Mammary epithelial cell (primary cell): ENCODE measurements around the gene AKR1B1.

Experiments used
- EZH2 ChIP-seq: IDR thresholded peaks from 2 replicates; pipeline ENCODE4 v1.6.1; 2012; ENCODE audit warnings: low read length, inconsistent platforms, borderline replicate concordance
- TF ChIP-seq, protein P1 (sequence below), 2 donors: IDR thresholded peaks in 1 of 2; conservative IDR thresholded peaks in 1 of 2; 2 replicates each; pipeline ENCODE4 v1.5.1; 2011 to 2012; ENCODE audit warnings: inconsistent platforms in 2 of 2, low read length in 2 of 2, mild to moderate bottlenecking in 2 of 2, control low read depth in 1 of 2, low read depth in 1 of 2; ENCODE audit not compliant: insufficient read depth in 1 of 2; ENCODE audit errors: extremely low read depth in 1 of 2

DNA sequence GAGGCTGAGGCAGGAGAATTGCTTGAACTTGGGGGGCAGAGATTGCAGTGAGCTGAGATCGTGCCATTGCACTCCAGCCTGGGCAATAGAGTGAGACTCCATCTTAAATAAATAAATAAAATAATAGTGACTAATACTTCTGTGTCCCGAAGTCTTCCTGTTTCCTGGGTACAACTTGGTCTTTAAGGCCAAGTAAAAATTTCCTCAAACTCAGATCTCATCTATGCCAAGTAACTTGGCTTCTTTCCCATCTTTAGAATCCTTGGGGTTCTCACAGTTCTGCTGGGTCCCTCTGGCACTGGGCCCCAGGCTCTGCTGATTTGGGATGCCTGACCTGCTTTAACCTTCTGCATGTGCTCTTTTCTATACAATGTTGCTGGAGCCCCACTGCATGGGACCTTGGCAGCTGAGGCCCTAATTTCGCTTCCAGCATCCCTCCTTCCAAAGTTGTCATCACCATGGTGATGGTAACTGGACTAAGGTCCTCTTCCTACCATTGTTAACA, 45.8 kb upstream of the AKR1B1 start:
- TF ChIP-seq, protein P1, sequence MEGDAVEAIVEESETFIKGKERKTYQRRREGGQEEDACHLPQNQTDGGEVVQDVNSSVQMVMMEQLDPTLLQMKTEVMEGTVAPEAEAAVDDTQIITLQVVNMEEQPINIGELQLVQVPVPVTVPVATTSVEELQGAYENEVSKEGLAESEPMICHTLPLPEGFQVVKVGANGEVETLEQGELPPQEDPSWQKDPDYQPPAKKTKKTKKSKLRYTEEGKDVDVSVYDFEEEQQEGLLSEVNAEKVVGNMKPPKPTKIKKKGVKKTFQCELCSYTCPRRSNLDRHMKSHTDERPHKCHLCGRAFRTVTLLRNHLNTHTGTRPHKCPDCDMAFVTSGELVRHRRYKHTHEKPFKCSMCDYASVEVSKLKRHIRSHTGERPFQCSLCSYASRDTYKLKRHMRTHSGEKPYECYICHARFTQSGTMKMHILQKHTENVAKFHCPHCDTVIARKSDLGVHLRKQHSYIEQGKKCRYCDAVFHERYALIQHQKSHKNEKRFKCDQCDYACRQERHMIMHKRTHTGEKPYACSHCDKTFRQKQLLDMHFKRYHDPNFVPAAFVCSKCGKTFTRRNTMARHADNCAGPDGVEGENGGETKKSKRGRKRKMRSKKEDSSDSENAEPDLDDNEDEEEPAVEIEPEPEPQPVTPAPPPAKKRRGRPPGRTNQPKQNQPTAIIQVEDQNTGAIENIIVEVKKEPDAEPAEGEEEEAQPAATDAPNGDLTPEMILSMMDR (conservative IDR thresholded peaks at IDR 0.05 in 1 of 2, IDR thresholded peaks at IDR 0.05 in 1 of 2; ENCODE audit: extremely low read depth in 1 of 2, insufficient read depth in 1 of 2, low read depth in 1 of 2, low read length in 2 of 2): no peak
- no peak for TF ChIP-seq EZH2
